HG03196 (cell line): ENCODE results near the gene HOXA3.

Source experiments
- ATAC-seq: cut with Tn5 transposase; IDR thresholded peaks from one replicate; pipeline ENCODE4 v1.9.1; 2021; ENCODE audit not compliant: unreplicated experiment

The HOXA3 gene

DNA sequence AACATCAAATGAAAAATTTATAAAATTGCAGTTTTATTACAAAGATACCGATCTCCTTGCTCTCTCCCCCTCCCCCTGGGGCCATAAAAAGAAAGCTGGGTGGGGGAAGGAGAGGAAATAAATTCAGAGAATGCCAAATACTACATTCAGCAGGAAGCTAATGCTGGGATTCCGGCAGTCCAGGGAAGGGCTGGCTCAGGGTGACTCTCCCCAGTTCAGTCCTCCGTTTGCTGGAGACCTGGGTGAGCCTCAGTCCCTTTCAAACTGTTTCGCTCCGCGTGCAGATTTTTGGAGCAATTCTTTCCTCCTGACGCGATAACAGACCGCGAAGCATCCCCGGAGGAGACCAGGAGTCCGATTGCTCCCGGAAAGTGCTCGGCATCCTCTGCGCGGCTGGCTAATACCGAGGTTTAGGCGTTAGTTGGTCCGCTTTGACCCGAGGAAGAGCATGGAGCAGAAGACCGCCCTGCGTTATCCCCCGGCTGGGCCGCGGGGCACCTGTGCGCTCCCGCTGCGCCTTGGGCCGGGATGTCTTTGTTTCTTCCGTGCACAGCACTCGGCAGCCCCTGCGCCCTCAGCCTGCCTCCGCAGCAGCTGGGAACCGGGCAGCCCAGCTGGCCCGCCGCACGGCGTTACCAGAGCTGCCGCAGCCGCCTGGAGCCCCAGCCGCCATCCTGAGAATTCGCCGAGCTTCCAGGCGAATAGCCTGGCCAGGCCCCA is 46.0 kb downstream of the HOXA3 start:
- ATAC-seq, result no peak

DNA sequence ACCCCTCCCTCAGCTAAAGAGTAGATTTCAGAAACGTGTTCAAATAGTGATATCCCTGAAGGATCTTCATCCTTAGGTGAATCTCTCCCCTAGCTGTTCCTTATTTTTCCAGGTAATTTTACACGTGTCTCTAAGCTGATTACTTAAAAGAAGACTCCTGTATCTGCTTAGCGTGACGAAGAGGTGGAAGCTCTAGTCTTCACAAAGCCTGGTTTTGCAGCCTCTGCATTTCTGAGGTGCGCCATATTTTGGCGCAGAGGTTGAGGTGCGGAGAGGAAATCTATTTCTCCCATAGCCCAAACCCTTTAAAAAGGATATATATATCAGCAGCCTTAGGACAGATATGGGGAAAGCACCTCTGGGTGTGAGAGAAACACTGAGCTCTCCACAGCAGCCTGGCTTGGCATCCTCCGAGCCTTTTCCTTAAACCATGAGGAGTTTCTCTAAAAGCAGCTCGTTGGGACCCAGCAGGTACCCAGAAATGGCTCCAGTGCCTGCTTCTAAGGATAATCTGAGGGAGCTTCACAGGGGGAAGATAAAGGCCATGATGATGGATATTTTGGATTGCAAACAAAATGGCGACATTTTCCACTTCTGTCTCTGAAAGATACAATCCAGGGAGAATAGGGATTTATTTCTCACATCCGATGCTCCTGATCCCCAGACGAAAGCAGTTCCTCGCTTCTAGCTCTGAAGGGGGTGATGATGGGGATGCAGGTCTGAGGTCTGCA is 46.9 kb downstream of the HOXA3 start:
- ATAC-seq, result no peak

DNA sequence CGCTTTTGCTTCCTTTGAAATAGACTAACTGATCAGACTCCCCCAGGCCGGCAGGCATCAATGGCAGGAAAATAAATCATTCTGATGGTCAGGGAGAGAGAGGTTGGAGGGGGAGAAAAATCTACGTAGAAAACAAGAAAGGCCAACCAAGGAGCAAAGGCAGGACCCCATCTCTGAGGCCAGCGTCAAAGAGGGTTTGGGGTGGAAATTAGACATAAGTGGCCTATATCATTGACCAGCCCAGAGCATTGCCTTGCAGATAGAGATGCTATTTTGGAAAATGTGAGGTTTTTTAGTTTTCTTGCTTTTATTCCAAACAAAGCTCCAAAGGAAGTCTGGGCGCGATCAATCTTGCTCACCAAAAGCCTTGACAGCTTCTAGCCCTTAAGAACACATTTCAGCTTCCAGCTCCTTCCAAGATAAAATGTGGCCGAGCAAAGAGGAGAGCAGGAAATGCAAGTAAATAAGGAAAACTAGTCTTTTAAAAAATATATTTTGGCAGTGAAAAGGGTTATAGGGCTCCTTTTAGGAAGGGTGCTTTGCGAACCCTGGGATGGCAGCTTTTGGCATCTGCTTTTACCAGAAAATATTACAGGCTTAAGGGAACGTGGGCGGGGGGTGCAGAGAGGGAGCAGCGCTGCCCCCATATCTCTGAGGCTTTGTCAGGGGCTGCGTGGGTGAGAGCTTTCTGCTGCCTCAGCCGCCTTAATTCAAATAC is 47.9 kb downstream of the HOXA3 start:
- ATAC-seq, result no peak

DNA sequence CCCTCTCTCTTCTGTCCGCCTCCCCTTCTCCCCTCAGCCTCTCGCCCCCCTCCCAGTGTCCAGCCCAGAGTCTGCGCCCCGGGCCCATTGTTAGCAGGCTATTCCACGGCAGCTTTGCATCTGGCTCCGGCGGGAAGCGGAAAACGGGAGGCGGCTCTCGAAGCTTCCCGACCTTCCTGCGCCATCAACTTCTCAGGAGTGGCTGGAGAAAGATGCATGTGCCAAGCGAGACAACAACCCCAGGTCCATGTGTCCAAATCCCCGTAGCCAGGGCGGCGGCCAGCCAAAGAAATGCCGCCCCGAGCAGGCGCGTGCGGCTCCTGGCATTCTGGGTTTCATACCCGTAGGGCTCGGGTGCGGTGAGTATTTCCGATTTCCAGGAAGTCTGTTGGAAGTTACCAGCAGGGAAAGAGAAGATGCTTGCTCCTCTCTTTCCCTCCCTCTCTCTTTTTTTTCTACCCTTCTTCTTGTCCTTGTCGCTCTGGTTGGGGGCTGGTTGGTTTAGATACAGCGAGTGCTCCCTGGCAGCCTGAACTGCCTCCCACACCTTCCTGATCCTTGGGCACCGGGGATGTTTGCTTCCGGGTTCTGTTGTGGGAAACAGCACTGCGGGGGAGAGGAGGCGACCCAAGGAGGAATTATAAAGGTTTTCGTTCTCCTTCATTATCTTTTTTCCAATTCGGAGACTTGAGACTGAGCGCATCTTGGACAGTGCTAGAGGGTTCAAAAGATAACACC is 48.7 kb downstream of the HOXA3 start:
- no peak for ATAC-seq

GRCh38 chr7:27102581-27103442 is 49.6 kb downstream of the HOXA3 start, which contains the start of gene HOXA2:
Gene HOXA2 (minus strand): TSS chr7:27102683. CDS start chr7:27102500, 183 bp downstream.
- no peak for ATAC-seq

DNA sequence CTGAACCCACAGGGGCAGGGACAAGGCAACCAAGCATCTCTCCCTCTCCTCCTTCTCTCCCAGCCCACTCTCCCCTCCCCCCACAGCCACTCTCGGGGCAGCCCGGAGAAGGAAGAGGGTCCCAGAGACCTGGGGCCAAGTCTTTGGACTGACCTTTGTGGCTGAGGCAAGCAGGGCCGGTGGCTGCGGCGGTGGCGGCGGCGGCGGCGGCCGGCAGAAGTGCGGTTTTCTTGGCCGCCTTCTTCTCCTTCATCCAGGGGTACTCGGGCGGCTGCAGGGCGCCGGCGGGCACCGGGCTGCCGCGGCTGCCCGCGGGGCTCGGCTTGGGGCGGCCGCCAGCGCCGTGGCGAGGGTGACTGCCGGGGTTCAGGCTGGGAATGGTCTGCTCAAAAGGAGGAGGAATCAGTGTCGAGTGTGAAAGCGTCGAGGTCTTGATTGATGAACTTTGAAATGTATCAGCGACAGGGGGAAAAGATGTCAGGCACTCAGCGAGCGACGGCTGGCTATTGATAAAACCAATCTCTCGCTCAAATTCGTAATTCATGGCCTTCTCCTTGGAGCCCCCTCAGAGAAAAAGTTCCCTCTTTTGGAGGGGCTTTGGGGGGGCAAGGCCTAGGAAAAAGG is 50.3 kb downstream of the HOXA3 start:
- no peak for ATAC-seq

- ATAC-seq, result no peak
Measured at GRCh38 chr7:27101171-27101956, 51.0 kb downstream of the HOXA3 start.

DNA sequence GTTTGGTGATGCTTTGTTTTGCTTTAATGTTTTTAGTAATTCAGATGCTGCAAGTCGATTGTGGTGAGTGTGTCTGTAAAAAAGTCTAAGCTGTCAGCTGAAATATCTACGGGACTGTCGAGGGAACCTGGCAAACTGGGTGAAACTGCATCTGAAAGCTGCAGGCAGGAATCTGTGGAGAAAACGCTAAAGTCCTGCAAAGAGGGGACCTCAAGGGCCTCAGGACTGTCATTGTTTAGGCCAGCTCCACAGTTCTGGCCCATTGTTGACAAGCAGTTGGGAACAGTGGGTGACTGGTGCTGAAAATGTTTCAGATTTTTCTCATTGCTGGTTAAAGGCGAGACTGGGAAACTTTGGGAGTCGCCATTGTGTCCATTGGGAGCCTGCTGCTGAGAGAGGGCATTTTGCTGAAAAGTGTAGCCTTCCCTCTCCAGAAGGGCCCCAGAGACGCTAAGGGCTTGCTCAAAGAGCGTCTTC is 51.7 kb downstream of the HOXA3 start:
- no peak for ATAC-seq

DNA sequence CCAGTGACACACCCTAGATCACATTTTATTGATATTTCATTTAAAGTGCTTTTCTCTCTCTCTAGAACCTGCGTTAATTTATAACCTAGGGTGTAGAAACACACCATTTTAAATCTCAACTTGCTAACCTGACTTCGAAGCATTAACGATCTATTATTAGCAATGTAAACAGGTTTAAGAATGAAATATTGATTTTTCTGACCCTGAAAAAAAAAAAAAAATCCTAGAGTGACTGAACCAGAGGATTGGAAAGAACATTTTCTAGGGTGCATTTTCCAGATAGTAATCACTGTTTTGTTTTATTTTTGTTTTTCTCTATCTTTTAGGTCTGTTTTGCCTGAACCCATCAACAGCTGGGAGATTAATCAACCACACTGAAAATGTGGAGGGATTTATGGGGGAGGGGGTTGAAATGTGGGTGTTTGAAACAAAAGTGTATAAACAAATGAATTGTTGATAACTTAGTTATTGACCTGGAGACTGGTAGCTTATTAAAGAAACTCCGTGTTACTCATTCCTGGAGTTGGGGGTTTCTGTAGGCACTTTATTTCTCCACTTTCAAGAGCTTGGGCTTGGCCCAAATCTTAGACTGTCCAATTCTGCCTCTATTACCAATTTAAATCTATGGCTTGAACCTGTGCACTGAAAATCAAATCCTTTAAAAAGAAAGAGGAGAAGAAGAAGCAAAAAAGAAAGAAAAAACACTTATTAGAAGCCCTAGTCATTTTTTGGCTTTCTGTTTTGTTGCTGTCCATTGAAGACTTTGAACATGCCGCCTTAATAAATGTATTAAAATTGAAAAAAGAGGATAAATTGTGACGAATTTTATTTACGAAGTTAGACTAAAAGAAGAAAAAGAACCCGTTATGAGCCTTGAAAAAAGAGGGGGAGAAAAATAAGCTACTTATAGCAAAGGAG is 52.7 kb downstream of the HOXA3 start:
- no peak for ATAC-seq

DNA sequence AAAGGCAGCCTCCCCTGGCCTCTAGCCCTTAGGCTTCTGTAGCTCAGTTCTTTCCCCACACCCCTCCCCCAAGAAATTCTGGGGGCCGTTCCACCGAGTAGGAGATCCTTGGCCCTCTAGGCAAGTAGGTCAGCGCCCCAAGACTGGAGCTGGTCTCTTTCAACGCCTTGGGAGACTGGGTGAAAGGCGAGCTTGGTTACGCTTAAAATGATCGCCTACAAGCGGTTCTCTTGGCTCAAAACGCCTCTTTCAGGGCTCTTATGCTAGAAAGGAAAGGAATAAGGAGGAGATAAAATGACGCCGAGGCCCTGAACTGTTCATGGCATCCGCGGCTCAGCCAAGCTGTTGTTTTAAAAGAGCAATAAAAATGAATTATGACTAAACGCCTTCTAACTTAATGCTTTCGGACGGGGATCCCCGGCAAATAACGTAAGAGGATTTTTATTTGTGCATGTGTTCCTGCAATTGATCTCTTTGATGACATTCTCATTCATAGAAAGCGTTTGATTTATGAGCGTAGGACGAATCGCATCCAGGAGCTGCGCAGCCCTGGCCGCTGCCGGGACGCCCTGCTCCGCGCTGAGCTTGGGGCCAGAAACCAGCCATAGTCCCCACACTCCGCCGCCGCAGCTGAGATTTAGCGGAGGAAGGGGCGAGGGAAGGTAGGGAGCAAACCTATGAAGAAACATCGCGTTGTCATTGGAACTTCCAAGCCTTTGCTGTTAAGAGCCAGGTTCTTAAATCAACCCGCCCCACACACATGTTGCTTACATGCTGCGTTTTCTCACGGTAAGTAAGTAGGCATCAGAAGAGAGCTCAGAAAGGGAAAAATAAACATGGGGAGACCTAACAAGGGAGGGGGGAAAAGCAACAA is 53.6 kb downstream of the HOXA3 start:
- no peak for ATAC-seq

- no peak for ATAC-seq
Measured at GRCh38 chr7:27097686-27098577, 54.5 kb downstream of the HOXA3 start.

- no peak for ATAC-seq
Measured at GRCh38 chr7:27096768-27097514, 55.4 kb downstream of the HOXA3 start.

- ATAC-seq, result peak; percentile 86
Measured at GRCh38 chr7:27095897-27096767, 56.3 kb downstream of the HOXA3 start, which contains the start of gene HOXA1. Gene HOXA1 (minus strand): TSS chr7:27096000. CDS start chr7:27095912, 88 bp downstream.
